ENCODE data around the gene CDKL4.
"Not testable (repeated sequence)": the region's sequence is repeated elsewhere in the genome, so short reads cannot be mapped to it uniquely, and the experiment has no call there.

The CDKL4 gene

DNA sequence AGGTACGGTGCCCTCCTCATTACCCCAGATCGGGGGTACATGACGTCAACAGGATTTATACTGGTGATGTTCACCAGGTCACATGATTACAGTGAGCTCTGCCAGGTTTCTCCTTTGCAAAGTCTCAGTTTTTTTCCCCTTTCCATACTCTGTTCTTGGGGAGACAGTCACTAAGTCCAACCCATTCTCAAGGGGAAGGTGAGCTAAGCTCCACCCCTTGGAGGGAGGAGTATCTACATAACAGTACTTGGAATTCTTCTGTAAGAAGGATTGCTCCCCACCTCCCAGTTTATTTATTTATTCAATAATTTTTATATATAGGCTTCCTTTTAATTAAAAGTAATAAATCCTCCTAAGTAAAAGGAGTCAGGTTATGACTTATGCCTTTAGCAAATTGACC lies 88.8 kb downstream of the CDKL4 start:
- no peaks in the 10 kb centered on the region for H3K9me3 ChIP-seq (ENCODE audit: control insufficient read depth, insufficient read depth, low read length)
- H3K4me1 ChIP-seq (ENCODE audit: insufficient read depth, low read length) = peaks cover 10% of the 10 kb centered on the region
- no peaks in the 10 kb centered on the region for H3K36me3 ChIP-seq (ENCODE audit: insufficient read depth, low read length)
- H3K9ac ChIP-seq (ENCODE audit: low read depth, low read length) = no peak overlapping the region

GRCh38 chr2:39153312-39153711 lies 90.5 kb downstream of the CDKL4 start:
- Histone ChIP-seq H3K4me1 (ENCODE audit: insufficient read depth, low read length) (peaks cover 10% of the 10 kb centered on the region), H3K9ac (ENCODE audit: low read depth, low read length) (no peak overlapping the region), H3K36me3 (ENCODE audit: insufficient read depth, low read length) (no peaks in the 10 kb centered on the region), H3K9me3 (ENCODE audit: control insufficient read depth, insufficient read depth, low read length) (no peaks in the 10 kb centered on the region)

- Histone ChIP-seq H3K9ac (ENCODE audit: low read depth, low read length) (no peak overlapping the region), H3K36me3 (ENCODE audit: insufficient read depth, low read length) (no peaks in the 10 kb centered on the region), H3K9me3 (ENCODE audit: control insufficient read depth, insufficient read depth, low read length) (no peaks in the 10 kb centered on the region), H3K4me1 (ENCODE audit: insufficient read depth, low read length) (peaks cover 10% of the 10 kb centered on the region)
These were observed 91.3 kb downstream of the CDKL4 start for GRCh38 chr2:39152504-39152903.

DNA sequence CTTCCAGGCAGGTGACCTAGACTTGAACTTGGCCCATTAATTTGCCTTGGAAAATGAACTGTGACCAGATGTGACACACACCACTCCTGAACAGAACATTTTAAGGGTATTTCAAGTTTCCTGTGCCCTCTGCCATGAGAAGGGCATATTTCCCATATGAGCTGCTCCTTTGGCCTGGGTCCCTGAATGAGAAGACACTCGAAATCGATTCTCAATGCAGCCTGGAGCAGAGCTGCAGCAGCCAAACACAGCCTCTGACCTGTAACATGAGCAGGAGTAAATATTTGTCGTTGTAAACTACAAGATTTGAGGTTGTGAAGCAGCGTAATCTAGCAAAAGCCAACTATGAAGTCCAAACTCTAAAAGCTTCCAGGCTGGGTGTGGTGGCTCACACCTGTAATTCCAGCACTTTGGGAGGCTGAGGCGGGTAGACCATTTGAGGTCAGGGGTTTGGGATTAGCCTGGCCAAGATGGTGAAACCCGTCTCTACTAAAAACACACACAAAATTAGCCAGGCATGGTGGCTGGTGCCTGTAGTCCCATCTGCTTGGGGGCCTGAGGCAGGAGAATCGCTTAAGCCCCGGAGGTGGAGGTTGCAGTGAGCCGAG lies 92.8 kb downstream of the CDKL4 start:
- Histone ChIP-seq H3K36me3 (ENCODE audit: insufficient read depth, low read length) (no peaks in the 10 kb centered on the region), H3K9ac (ENCODE audit: low read depth, low read length) (no peak overlapping the region), H3K9me3 (ENCODE audit: control insufficient read depth, insufficient read depth, low read length) (no peaks in the 10 kb centered on the region), H3K4me1 (ENCODE audit: insufficient read depth, low read length) (peaks cover 10% of the 10 kb centered on the region)

- Histone ChIP-seq H3K4me1 (ENCODE audit: insufficient read depth, low read length) (peaks cover 7% of the 10 kb centered on the region), H3K9me3 (ENCODE audit: control insufficient read depth, insufficient read depth, low read length) (no peaks in the 10 kb centered on the region), H3K9ac (ENCODE audit: low read depth, low read length) (no peak overlapping the region), H3K36me3 (ENCODE audit: insufficient read depth, low read length) (no peaks in the 10 kb centered on the region)
These were observed 93.6 kb downstream of the CDKL4 start for GRCh38 chr2:39150102-39150562.

DNA sequence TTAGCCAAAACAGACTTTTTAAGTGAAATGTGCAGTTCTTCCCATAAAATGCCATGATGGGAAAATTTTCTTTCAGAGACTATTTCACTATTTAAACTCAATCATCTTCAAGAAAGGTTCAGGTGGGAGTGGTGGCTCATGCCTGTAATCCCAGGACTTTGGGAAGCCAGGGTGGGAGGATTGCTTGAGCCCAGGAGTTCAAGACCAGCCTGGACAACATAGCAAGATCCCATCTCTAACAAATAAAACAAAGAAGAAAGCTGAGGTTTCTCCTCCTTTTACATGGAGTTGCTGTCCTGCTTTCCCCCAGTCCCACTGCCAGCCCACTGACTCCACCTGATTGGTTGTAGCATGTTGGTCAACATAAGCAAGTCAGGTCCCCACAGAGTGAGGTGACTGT lies 97.1 kb downstream of the CDKL4 start:
- Histone ChIP-seq H3K9me3 (ENCODE audit: control insufficient read depth, insufficient read depth, low read length) (no peaks in the 10 kb centered on the region), H3K9ac (ENCODE audit: low read depth, low read length) (no peak overlapping the region), H3K4me1 (ENCODE audit: insufficient read depth, low read length) (peaks cover 9% of the 10 kb centered on the region), H3K36me3 (ENCODE audit: insufficient read depth, low read length) (no peaks in the 10 kb centered on the region)

- no peaks in the 10 kb centered on the region for H3K9me3 ChIP-seq (ENCODE audit: control insufficient read depth, insufficient read depth, low read length)
- H3K36me3 ChIP-seq (ENCODE audit: insufficient read depth, low read length) = no peaks in the 10 kb centered on the region
- H3K9ac ChIP-seq (ENCODE audit: low read depth, low read length) = no peak overlapping the region
- peaks cover 14% of the 10 kb centered on the region for H3K4me1 ChIP-seq (ENCODE audit: insufficient read depth, low read length)
These were observed 97.8 kb downstream of the CDKL4 start for GRCh38 chr2:39145906-39146421.

GRCh38 chr2:39144416-39144815 lies 99.4 kb downstream of the CDKL4 start:
- H3K4me1 ChIP-seq (ENCODE audit: insufficient read depth, low read length) = peaks cover 23% of the 10 kb centered on the region
- H3K36me3 ChIP-seq (ENCODE audit: insufficient read depth, low read length) = no peaks in the 10 kb centered on the region
- H3K9me3 ChIP-seq (ENCODE audit: control insufficient read depth, insufficient read depth, low read length) = no peaks in the 10 kb centered on the region
- no peak overlapping the region for H3K9ac ChIP-seq (ENCODE audit: low read depth, low read length)

DNA sequence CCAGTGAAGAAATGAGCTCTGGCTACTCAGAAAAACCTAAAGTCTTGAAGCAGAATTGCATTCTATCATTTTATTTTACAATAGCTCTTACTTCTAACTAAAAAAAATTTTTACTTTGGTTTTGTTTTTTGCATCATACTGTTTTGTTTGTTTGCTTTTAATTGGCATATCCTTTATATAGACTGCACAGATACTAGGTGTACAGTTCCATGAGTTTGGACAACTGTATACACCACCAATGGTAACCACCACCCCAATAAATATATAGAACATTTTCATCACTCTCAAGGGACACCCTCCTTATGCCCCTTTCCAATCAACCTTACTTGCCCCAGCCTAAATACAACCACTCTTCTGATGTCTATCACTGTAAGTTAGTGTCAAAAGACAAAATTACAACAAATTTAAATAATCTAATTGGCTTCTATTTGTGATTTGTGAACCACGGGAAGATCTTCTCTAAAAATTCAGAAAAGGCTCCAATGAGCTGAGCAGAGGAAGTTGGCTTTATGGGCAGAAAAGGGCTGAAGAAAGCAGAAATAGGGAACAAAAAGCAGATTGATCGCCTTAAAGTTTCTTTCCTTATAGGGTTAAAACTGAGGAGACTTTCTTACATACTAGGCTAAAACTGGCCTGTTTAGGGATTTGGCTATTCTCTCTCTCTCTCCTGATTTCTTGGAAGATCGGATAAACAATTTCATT lies 100.7 kb downstream of the CDKL4 start:
- Histone ChIP-seq H3K4me1 (ENCODE audit: insufficient read depth, low read length) (peaks cover 26% of the 10 kb centered on the region), H3K9me3 (ENCODE audit: control insufficient read depth, insufficient read depth, low read length) (no peaks in the 10 kb centered on the region)

GRCh38 chr2:39141334-39142271 lies 102.2 kb downstream of the CDKL4 start:
- Histone ChIP-seq H3K4me1 (ENCODE audit: insufficient read depth, low read length) (peaks cover 26% of the 10 kb centered on the region), H3K36me3 (ENCODE audit: insufficient read depth, low read length) (no peaks in the 10 kb centered on the region), H3K9ac (ENCODE audit: low read depth, low read length) (no peak overlapping the region), H3K9me3 (ENCODE audit: control insufficient read depth, insufficient read depth, low read length) (no peaks in the 10 kb centered on the region)

More for the DNA sequence above, 100.7 kb downstream of the CDKL4 start:
- Histone ChIP-seq H3K9ac (ENCODE audit: low read depth, low read length) (no peak overlapping the region), H3K36me3 (ENCODE audit: insufficient read depth, low read length) (no peaks in the 10 kb centered on the region)

GRCh38 chr2:39140948-39141333 lies 102.8 kb downstream of the CDKL4 start:
- H3K9me3 ChIP-seq (ENCODE audit: control insufficient read depth, insufficient read depth, low read length); H3K36me3 ChIP-seq (ENCODE audit: insufficient read depth, low read length); H3K9ac ChIP-seq (ENCODE audit: low read depth, low read length): not testable (repeated sequence)
- peaks cover 26% of the 10 kb centered on the region for H3K4me1 ChIP-seq (ENCODE audit: insufficient read depth, low read length)

GRCh38 chr2:39140322-39140847 lies 103.4 kb downstream of the CDKL4 start:
- H3K9ac ChIP-seq (ENCODE audit: low read depth, low read length) = no peak overlapping the region
- no peaks in the 10 kb centered on the region for H3K36me3 ChIP-seq (ENCODE audit: insufficient read depth, low read length)
- H3K4me1 ChIP-seq (ENCODE audit: insufficient read depth, low read length) = peaks cover 26% of the 10 kb centered on the region

GRCh38 chr2:39139511-39140237 lies 104.1 kb downstream of the CDKL4 start:
- Histone ChIP-seq H3K4me1 (ENCODE audit: insufficient read depth, low read length) (peaks cover 26% of the 10 kb centered on the region), H3K9ac (ENCODE audit: low read depth, low read length) (no peak overlapping the region), H3K36me3 (ENCODE audit: insufficient read depth, low read length) (no peaks in the 10 kb centered on the region), H3K9me3 (ENCODE audit: control insufficient read depth, insufficient read depth, low read length) (no peaks in the 10 kb centered on the region)

More at GRCh38 chr2:39140322-39140847, 103.4 kb downstream of the CDKL4 start:
- no peaks in the 10 kb centered on the region for H3K9me3 ChIP-seq (ENCODE audit: control insufficient read depth, insufficient read depth, low read length)

DNA sequence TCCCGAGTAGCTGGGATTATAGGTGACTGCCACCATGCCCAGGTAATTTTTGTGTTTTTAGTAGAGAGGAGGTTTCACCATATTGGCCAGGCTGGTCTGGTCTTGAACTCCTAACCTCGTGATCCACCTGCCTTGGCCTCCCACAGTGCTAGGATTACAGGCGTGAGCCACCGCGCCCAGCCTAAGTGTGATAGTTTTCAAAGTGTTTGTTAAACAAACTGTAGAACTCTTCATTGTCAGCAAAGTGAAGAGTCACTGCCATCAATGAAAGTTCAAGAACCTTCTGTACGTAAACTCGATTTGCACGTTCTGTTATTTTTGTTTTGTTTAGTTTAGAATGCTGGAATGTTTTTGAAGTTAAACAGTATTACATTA lies 104.9 kb downstream of the CDKL4 start:
- Histone ChIP-seq H3K36me3 (ENCODE audit: insufficient read depth, low read length) (no peaks in the 10 kb centered on the region), H3K9ac (ENCODE audit: low read depth, low read length) (no peak overlapping the region), H3K4me1 (ENCODE audit: insufficient read depth, low read length) (peaks cover 26% of the 10 kb centered on the region), H3K9me3 (ENCODE audit: control insufficient read depth, insufficient read depth, low read length) (no peaks in the 10 kb centered on the region)

Measured in ES-I3 (cell line).